ENCODE measurements around the gene TUBGCP3. TPM values are rescaled to one million over a fixed set of nuclear protein-coding genes. Genes with fewer than 3 reads are reported as not detected.
"Not testable (repeated sequence)": the region's sequence is repeated elsewhere in the genome, so short reads cannot be mapped to it uniquely, and the experiment has no call there.

TUBGCP3 gene
- total and polyA plus RNA-seq, 2 experiments from 2014 or later, result 12.5 to 12.9 TPM

- no peaks in the 10 kb centered on the region for H3K36me3 ChIP-seq
- no peaks in the 10 kb centered on the region for H3K9me3 ChIP-seq (ENCODE audit: low read depth)
- H3K27me3 ChIP-seq, result no peaks in the 10 kb centered on the region
- TF ChIP-seq CTCF (IDR thresholded peaks at IDR 0.05; ENCODE audit: low read depth, low read length), result no peak
- no peak for DNase-seq (ENCODE audit: low read depth in 1 of 2, low spot score in 1 of 2)
- H3K27ac ChIP-seq, result no peak overlapping the region
- no peak overlapping the region for H3K4me3 ChIP-seq
- no peaks in the 10 kb centered on the region for H3K4me1 ChIP-seq (ENCODE audit: low read depth)
Observed at GRCh38 chr13:112629161-112629560, 41.2 kb upstream of the TUBGCP3 start.

- not testable (repeated sequence) for H3K27me3 ChIP-seq; H3K9me3 ChIP-seq (ENCODE audit: low read depth); H3K4me3 ChIP-seq; DNase-seq (ENCODE audit: low read depth in 1 of 2, low spot score in 1 of 2); H3K36me3 ChIP-seq; H3K4me1 ChIP-seq (ENCODE audit: low read depth); H3K27ac ChIP-seq
Observed at GRCh38 chr13:112627613-112628012, 39.7 kb upstream of the TUBGCP3 start.

DNA sequence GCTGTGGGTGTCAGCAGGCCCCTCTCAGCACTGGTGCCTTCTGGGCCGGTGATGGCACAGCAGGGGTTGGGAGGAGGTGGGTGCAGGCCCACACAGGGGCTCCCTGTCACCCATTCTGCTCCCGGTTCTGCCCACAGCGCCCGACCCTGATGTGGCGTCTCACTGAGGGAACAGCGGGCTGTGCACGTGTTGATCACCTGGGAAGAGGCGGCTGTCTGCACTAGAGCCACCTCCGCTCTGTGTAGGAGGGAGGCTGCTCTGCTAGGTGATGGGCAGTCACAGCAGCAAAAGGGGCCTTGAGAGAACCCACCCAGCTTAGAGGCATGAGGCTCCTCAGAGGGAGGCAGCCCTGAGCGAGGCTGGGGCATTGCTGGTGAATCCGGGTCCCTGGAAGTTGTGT, 39.2 kb upstream of the TUBGCP3 start:
- peaks cover 3% of the 10 kb centered on the region for H3K27me3 ChIP-seq
- H3K27ac ChIP-seq, result no peak overlapping the region
- no peaks in the 10 kb centered on the region for H3K9me3 ChIP-seq (ENCODE audit: low read depth)
- no peak for DNase-seq (ENCODE audit: low read depth in 1 of 2, low spot score in 1 of 2)
- H3K36me3 ChIP-seq, result no peaks in the 10 kb centered on the region
- H3K4me1 ChIP-seq (ENCODE audit: low read depth), result no peaks in the 10 kb centered on the region
- TF ChIP-seq CTCF (IDR thresholded peaks at IDR 0.05; ENCODE audit: low read depth, low read length), result no peak
- no peak overlapping the region for H3K4me3 ChIP-seq

GRCh38 chr13:112626761-112627160, 38.8 kb upstream of the TUBGCP3 start:
- no peaks in the 10 kb centered on the region for H3K36me3 ChIP-seq
- peaks cover 7% of the 10 kb centered on the region for H3K27me3 ChIP-seq
- H3K9me3 ChIP-seq (ENCODE audit: low read depth), result no peaks in the 10 kb centered on the region
- H3K4me3 ChIP-seq, result no peak overlapping the region
- no peak overlapping the region for H3K27ac ChIP-seq
- no peak for TF ChIP-seq CTCF (IDR thresholded peaks at IDR 0.05; ENCODE audit: low read depth, low read length)
- no peaks in the 10 kb centered on the region for H3K4me1 ChIP-seq (ENCODE audit: low read depth)
- no peak for DNase-seq (ENCODE audit: low read depth in 1 of 2, low spot score in 1 of 2)

- no peak overlapping the region for H3K4me3 ChIP-seq
- H3K4me1 ChIP-seq (ENCODE audit: low read depth), result no peaks in the 10 kb centered on the region
- peaks cover 11% of the 10 kb centered on the region for H3K27me3 ChIP-seq
- DNase-seq (ENCODE audit: low read depth in 1 of 2, low spot score in 1 of 2), result no peak
- TF ChIP-seq CTCF (IDR thresholded peaks at IDR 0.05; ENCODE audit: low read depth, low read length), result no peak
- no peak overlapping the region for H3K27ac ChIP-seq
- H3K9me3 ChIP-seq (ENCODE audit: low read depth), result no peaks in the 10 kb centered on the region
- no peaks in the 10 kb centered on the region for H3K36me3 ChIP-seq
Observed at GRCh38 chr13:112626124-112626523, 38.2 kb upstream of the TUBGCP3 start.

GRCh38 chr13:112625698-112626097, 37.7 kb upstream of the TUBGCP3 start:
- Histone ChIP-seq H3K4me3 (no peak overlapping the region), H3K9me3 (ENCODE audit: low read depth) (no peaks in the 10 kb centered on the region), H3K4me1 (ENCODE audit: low read depth) (no peaks in the 10 kb centered on the region), H3K27me3 (peaks cover 11% of the 10 kb centered on the region), H3K36me3 (no peaks in the 10 kb centered on the region), H3K27ac (no peak overlapping the region)
- no peak for TF ChIP-seq CTCF (IDR thresholded peaks at IDR 0.05; ENCODE audit: low read depth, low read length)
- DNase-seq (ENCODE audit: low read depth in 1 of 2, low spot score in 1 of 2), result no peak

Data from cardiac muscle cell (in vitro differentiated cells and primary cell).